Measurements from ENCODE around the gene SOCS7. TPM values are rescaled to one million over a fixed set of nuclear protein-coding genes. Genes with fewer than 3 reads are reported as not detected.

The SOCS7 gene
- total RNA-seq, result 18.0 TPM
- polyA plus RNA-seq, result 9.2 TPM

- DNase-seq (ENCODE audit: extremely low spot score), result peak; percentile 72
- Histone ChIP-seq H3K4me3 (ENCODE audit: low read depth, low read length) (peak within 1 kb of the TSS; percentile 95), H3K4me1 (ENCODE audit: insufficient read depth) (peaks cover 3% of the 10 kb centered on the region), H3K27ac (ENCODE audit: low read depth) (peak within 1 kb of the TSS; percentile 28), H3K36me3 (ENCODE audit: insufficient read depth) (no peaks in the 10 kb centered on the region)
- whole genome bisulfite sequencing, result 4% methylated on average over 84 of the region's 84 CpGs
These were observed at the start of gene SOCS7 for GRCh38 chr17:38351412-38352222. Gene SOCS7, plus strand, starts transcription at chr17:38351844. Its CDS starts 209 bp downstream, at chr17:38352053.

GRCh38 chr17:38315497-38315896 is 36.1 kb upstream of the SOCS7 start:
- WGBS, result 65% methylated on average over 3 of the region's 3 CpGs
- DNase-seq (ENCODE audit: extremely low spot score), result no peak
- peaks cover 1% of the 10 kb centered on the region for H3K4me1 ChIP-seq (ENCODE audit: insufficient read depth)

GRCh38 chr17:38317081-38317480 is 34.6 kb upstream of the SOCS7 start:
- Histone ChIP-seq H3K4me1 (ENCODE audit: insufficient read depth) (peaks cover 1% of the 10 kb centered on the region), H3K27ac (ENCODE audit: low read depth) (no peak overlapping the region), H3K36me3 (ENCODE audit: insufficient read depth) (no peaks in the 10 kb centered on the region), H3K4me3 (ENCODE audit: low read depth, low read length) (no peak overlapping the region)
- no peak for DNase-seq (ENCODE audit: extremely low spot score)
- WGBS, result 69% methylated on average over 3 of the region's 3 CpGs

More at GRCh38 chr17:38315497-38315896, 36.1 kb upstream of the SOCS7 start:
- H3K36me3 ChIP-seq (ENCODE audit: insufficient read depth), result peaks cover 2% of the 10 kb centered on the region
- no peak overlapping the region for H3K27ac ChIP-seq (ENCODE audit: low read depth)
- H3K4me3 ChIP-seq (ENCODE audit: low read depth, low read length), result no peak overlapping the region

GRCh38 chr17:38320482-38320881 is 31.2 kb upstream of the SOCS7 start:
- WGBS, result 83% methylated on average over 10 of the region's 10 CpGs
- Histone ChIP-seq H3K4me1 (ENCODE audit: insufficient read depth) (peaks cover 1% of the 10 kb centered on the region), H3K27ac (ENCODE audit: low read depth) (no peak overlapping the region), H3K36me3 (ENCODE audit: insufficient read depth) (no peaks in the 10 kb centered on the region), H3K4me3 (ENCODE audit: low read depth, low read length) (no peak overlapping the region)
- DNase-seq (ENCODE audit: extremely low spot score), result peak; percentile 31

- 25% methylated on average over 8 of the region's 8 CpGs for WGBS
- no peak for DNase-seq (ENCODE audit: extremely low spot score)
- H3K36me3 ChIP-seq (ENCODE audit: insufficient read depth), result no peaks in the 10 kb centered on the region
These were observed 29.4 kb upstream of the SOCS7 start for GRCh38 chr17:38322156-38322779.

GRCh38 chr17:38322897-38323296 is 28.7 kb upstream of the SOCS7 start:
- WGBS, result 98% methylated on average over 1 of the region's 1 CpG
- Histone ChIP-seq H3K27ac (ENCODE audit: low read depth) (no peak overlapping the region), H3K4me3 (ENCODE audit: low read depth, low read length) (no peak overlapping the region), H3K36me3 (ENCODE audit: insufficient read depth) (no peaks in the 10 kb centered on the region), H3K4me1 (ENCODE audit: insufficient read depth) (peaks cover 1% of the 10 kb centered on the region)
- no peak for DNase-seq (ENCODE audit: extremely low spot score)

More at GRCh38 chr17:38322156-38322779, 29.4 kb upstream of the SOCS7 start:
- H3K4me1 ChIP-seq (ENCODE audit: insufficient read depth), result peaks cover 1% of the 10 kb centered on the region
- no peak overlapping the region for H3K4me3 ChIP-seq (ENCODE audit: low read depth, low read length)
- H3K27ac ChIP-seq (ENCODE audit: low read depth), result no peak overlapping the region

GRCh38 chr17:38324141-38324697 is 27.4 kb upstream of the SOCS7 start:
- no peaks in the 10 kb centered on the region for H3K36me3 ChIP-seq (ENCODE audit: insufficient read depth)
- H3K4me1 ChIP-seq (ENCODE audit: insufficient read depth), result peaks cover 1% of the 10 kb centered on the region
- no peak overlapping the region for H3K27ac ChIP-seq (ENCODE audit: low read depth)
- DNase-seq (ENCODE audit: extremely low spot score), result no peak
- no peak overlapping the region for H3K4me3 ChIP-seq (ENCODE audit: low read depth, low read length)
- 88% methylated on average over 3 of the region's 3 CpGs for WGBS

- no peak overlapping the region for H3K27ac ChIP-seq (ENCODE audit: low read depth)
- H3K4me3 ChIP-seq (ENCODE audit: low read depth, low read length), result no peak overlapping the region
- 86% methylated on average over 2 of the region's 2 CpGs for WGBS
- H3K36me3 ChIP-seq (ENCODE audit: insufficient read depth), result no peaks in the 10 kb centered on the region
- DNase-seq (ENCODE audit: extremely low spot score), result no peak
- H3K4me1 ChIP-seq (ENCODE audit: insufficient read depth), result peaks cover 1% of the 10 kb centered on the region
These were observed 26.9 kb upstream of the SOCS7 start for GRCh38 chr17:38324772-38325171.

- H3K4me1 ChIP-seq (ENCODE audit: insufficient read depth), result peaks cover under 1% of the 10 kb centered on the region
- no peak overlapping the region for H3K27ac ChIP-seq (ENCODE audit: low read depth)
- H3K36me3 ChIP-seq (ENCODE audit: insufficient read depth), result no peaks in the 10 kb centered on the region
- 38% methylated on average over 5 of the region's 5 CpGs for WGBS
- no peak overlapping the region for H3K4me3 ChIP-seq (ENCODE audit: low read depth, low read length)
- no peak for DNase-seq (ENCODE audit: extremely low spot score)
These were observed 26.3 kb upstream of the SOCS7 start for GRCh38 chr17:38325221-38325851.

- H3K4me3 ChIP-seq (ENCODE audit: low read depth, low read length), result no peak overlapping the region
- no peak overlapping the region for H3K27ac ChIP-seq (ENCODE audit: low read depth)
- H3K4me1 ChIP-seq (ENCODE audit: insufficient read depth), result no peaks in the 10 kb centered on the region
- WGBS, result 75% methylated on average over 8 of the region's 8 CpGs
- no peaks in the 10 kb centered on the region for H3K36me3 ChIP-seq (ENCODE audit: insufficient read depth)
- no peak for DNase-seq (ENCODE audit: extremely low spot score)
These were observed 24.4 kb upstream of the SOCS7 start for GRCh38 chr17:38326996-38327792.

GRCh38 chr17:38327936-38328335 is 23.7 kb upstream of the SOCS7 start:
- H3K4me3 ChIP-seq (ENCODE audit: low read depth, low read length), result no peak overlapping the region
- H3K4me1 ChIP-seq (ENCODE audit: insufficient read depth), result no peaks in the 10 kb centered on the region
- no peak overlapping the region for H3K27ac ChIP-seq (ENCODE audit: low read depth)
- WGBS, result 63% methylated on average over 1 of the region's 1 CpG
- no peaks in the 10 kb centered on the region for H3K36me3 ChIP-seq (ENCODE audit: insufficient read depth)
- DNase-seq (ENCODE audit: extremely low spot score), result no peak

- H3K27ac ChIP-seq (ENCODE audit: low read depth), result no peak overlapping the region
- no peaks in the 10 kb centered on the region for H3K4me1 ChIP-seq (ENCODE audit: insufficient read depth)
- no peaks in the 10 kb centered on the region for H3K36me3 ChIP-seq (ENCODE audit: insufficient read depth)
- WGBS, result 82% methylated on average over 7 of the region's 7 CpGs
- no peak for DNase-seq (ENCODE audit: extremely low spot score)
- no peak overlapping the region for H3K4me3 ChIP-seq (ENCODE audit: low read depth, low read length)
These were observed 23.0 kb upstream of the SOCS7 start for GRCh38 chr17:38328620-38329019.

GRCh38 chr17:38329284-38329683 is 22.4 kb upstream of the SOCS7 start:
- WGBS, result 78% methylated on average over 7 of the region's 7 CpGs
- no peaks in the 10 kb centered on the region for H3K36me3 ChIP-seq (ENCODE audit: insufficient read depth)
- H3K4me1 ChIP-seq (ENCODE audit: insufficient read depth), result no peaks in the 10 kb centered on the region
- DNase-seq (ENCODE audit: extremely low spot score), result no peak
- no peak overlapping the region for H3K4me3 ChIP-seq (ENCODE audit: low read depth, low read length)
- no peak overlapping the region for H3K27ac ChIP-seq (ENCODE audit: low read depth)

All from urinary bladder (tissue), 4 donors.